ENCODE measurements around the gene SLC25A3. TPM values are rescaled to one million over a fixed set of nuclear protein-coding genes. Genes with fewer than 3 reads are reported as not detected.

Gene SLC25A3
- total and polyA plus RNA-seq, 2 of the 13 experiments (the other 11 are each of a cell fraction or from before 2014, with no cell fraction given), result 292 to 829 TPM

GRCh38 chr12:98644712-98645571, 51.5 kb downstream of the SLC25A3 start, which contains the start of the genes APAF1 and IKBIP (continued):
- no peak for TF ChIP-seq LBX2 (CRISPR knock-in tag; IDR thresholded peaks at IDR 0.05; ENCODE audit: borderline replicate concordance)
- no peak for TF ChIP-seq HNF4G (IDR thresholded peaks at IDR 0.05; ENCODE audit: borderline replicate concordance, low read depth, low read length)
- no peak for TF ChIP-seq HNF4G (CRISPR knock-in tag; IDR thresholded peaks at IDR 0.05; ENCODE audit: borderline replicate concordance, low read depth)
- peak; percentile 31; the same call in 1 of the 2 replicates for TF ChIP-seq CEBPG (CRISPR knock-in tag; IDR thresholded peaks at IDR 0.05)
- TF ChIP-seq ZNF557 (CRISPR knock-in tag; IDR thresholded peaks at IDR 0.05), result 0 out of 2 replicates have a peak, but pooled peaks have one; percentile 34
- no peak for TF ChIP-seq HNF1A (IDR thresholded peaks at IDR 0.05; ENCODE audit: low read depth)
- peak; percentile 68; the same call in 1 of the 2 replicates for TF ChIP-seq HNF1A (CRISPR knock-in tag; IDR thresholded peaks at IDR 0.05; ENCODE audit: borderline replicate concordance)
- TF ChIP-seq ZFP37 (CRISPR knock-in tag; IDR thresholded peaks at IDR 0.05; ENCODE audit: borderline replicate concordance), result 0 out of 2 replicates have a peak, but pooled peaks have one; percentile 34
- peak; percentile 69; the same call in 1 of the 2 replicates for TF ChIP-seq KLF6 (CRISPR knock-in tag; IDR thresholded peaks at IDR 0.05)
- TF ChIP-seq SRSF1 (optimal IDR thresholded peaks at IDR 0.05; ENCODE audit: low read depth, low read length), result peak; percentile 64
- peak; percentile 55; the same call in 1 of the 2 replicates for TF ChIP-seq ZBTB43 (CRISPR knock-in tag; conservative IDR thresholded peaks at IDR 0.05)
- TF ChIP-seq REXO4 (CRISPR knock-in tag; IDR thresholded peaks at IDR 0.05; ENCODE audit: borderline replicate concordance), result no peak
- no peak for TF ChIP-seq ZNF839 (CRISPR knock-in tag; IDR thresholded peaks at IDR 0.05; ENCODE audit: borderline replicate concordance)
- peak; percentile 20; the same call in 1 of the 2 replicates for TF ChIP-seq ZNF225 (CRISPR knock-in tag; IDR thresholded peaks at IDR 0.05)
- TF ChIP-seq ZNF709 (CRISPR knock-in tag; IDR thresholded peaks at IDR 0.05), result peak; percentile 61; the same call in 1 of the 2 replicates
- TF ChIP-seq NR2F6 (IDR thresholded peaks at IDR 0.05), result no peak
- no peak for TF ChIP-seq NR2F6 (CRISPR knock-in tag; IDR thresholded peaks at IDR 0.05)
- 0 out of 2 replicates have a peak, but pooled peaks have one; percentile 34 for TF ChIP-seq NR0B2 (CRISPR knock-in tag; IDR thresholded peaks at IDR 0.05)
- TF ChIP-seq JDP2 (CRISPR knock-in tag; IDR thresholded peaks at IDR 0.05; ENCODE audit: borderline replicate concordance), result no peak
- peak; percentile 12; the same call in 1 of the 2 replicates for TF ChIP-seq KAT8 (CRISPR knock-in tag; IDR thresholded peaks at IDR 0.05)
- 0 out of 2 replicates have a peak, but pooled peaks have one; percentile 18 for TF ChIP-seq NCOA2 (CRISPR knock-in tag; IDR thresholded peaks at IDR 0.05)
- TF ChIP-seq IKZF5 (CRISPR knock-in tag; IDR thresholded peaks at IDR 0.05), result peak; percentile 34; the same call in 1 of the 2 replicates

Data from HepG2 (cell line).